ENCODE data around the gene YBX3.

Gene YBX3

GRCh38 chr12:10722905-10723746, at the start of gene YBX3:
YBX3 (minus strand) TSS chr12:10723323; CDS start chr12:10723111, 212 bp downstream.
- no peak for TF ChIP-seq CTCF (IDR thresholded peaks at IDR 0.05)

- TF ChIP-seq CTCF (IDR thresholded peaks at IDR 0.05): peak; percentile 79
These were observed 48.1 kb upstream of the YBX3 start for GRCh38 chr12:10771132-10771733.

GRCh38 chr12:10759657-10760056, 36.5 kb upstream of the YBX3 start:
- TF ChIP-seq CTCF (IDR thresholded peaks at IDR 0.05): no peak

GRCh38 chr12:10756194-10756593, 33.1 kb upstream of the YBX3 start:
- TF ChIP-seq CTCF (IDR thresholded peaks at IDR 0.05): no peak

- TF ChIP-seq CTCF (IDR thresholded peaks at IDR 0.05): no peak
These were observed 29.9 kb upstream of the YBX3 start for GRCh38 chr12:10753059-10753458.

- peak; percentile 18; the same call in 1 of the 2 replicates for TF ChIP-seq CTCF (IDR thresholded peaks at IDR 0.05)
These were observed 27.2 kb upstream of the YBX3 start for GRCh38 chr12:10750385-10750727.

- peak; percentile 96 for TF ChIP-seq CTCF (IDR thresholded peaks at IDR 0.05)
These were observed 26.7 kb upstream of the YBX3 start for GRCh38 chr12:10749700-10750384.
